HUES64 (cell line): Measurements from ENCODE around the gene CFAP46.
"Not testable (repeated sequence)": the region's sequence is repeated elsewhere in the genome, so short reads cannot be mapped to it uniquely, and the experiment has no call there.

ENCODE experiments used
- H3K27ac ChIP-seq: 2 replicates; pipeline ENCODE4 v1.7.0; 2013; ENCODE audit warnings: low read depth, low read length, inconsistent platforms
- H3K27me3 ChIP-seq: 2 replicates; pipeline ENCODE4 v1.6.1; 2013; ENCODE audit warnings: mild to moderate bottlenecking, low read length; ENCODE audit not compliant: insufficient read depth
- H3K36me3 ChIP-seq: 2 replicates; pipeline ENCODE4 v1.6.1; 2013; ENCODE audit warnings: mild to moderate bottlenecking, low read length; ENCODE audit not compliant: insufficient read depth
- H3K4me1 ChIP-seq: 2 replicates; pipeline ENCODE4 v1.6.1; 2013; ENCODE audit warnings: mild to moderate bottlenecking, low read length, moderate library complexity; ENCODE audit not compliant: insufficient read depth
- H3K4me3 ChIP-seq: 2 replicates; pipeline ENCODE4 v1.5.1; 2013; ENCODE audit warnings: mild to moderate bottlenecking, low read length, moderate library complexity
- H3K9ac ChIP-seq: 2 replicates; pipeline ENCODE4 v1.6.1; 2013; ENCODE audit warnings: mild to moderate bottlenecking, low read depth, low read length
- H3K9me3 ChIP-seq: 2 replicates; pipeline ENCODE4 v1.6.1; 2013; ENCODE audit warnings: low read depth, low read length; ENCODE audit not compliant: insufficient read depth
- WGBS: fragments of 150-250, 120-280 bp; methylation state at CpG from one replicate; pipeline ENCODE4 v1.1.7; 2013; ENCODE audit warnings: missing lambda C conversion rate; 5-methylcytosine and 5-hydroxymethylcytosine counted together

The CFAP46 gene

DNA sequence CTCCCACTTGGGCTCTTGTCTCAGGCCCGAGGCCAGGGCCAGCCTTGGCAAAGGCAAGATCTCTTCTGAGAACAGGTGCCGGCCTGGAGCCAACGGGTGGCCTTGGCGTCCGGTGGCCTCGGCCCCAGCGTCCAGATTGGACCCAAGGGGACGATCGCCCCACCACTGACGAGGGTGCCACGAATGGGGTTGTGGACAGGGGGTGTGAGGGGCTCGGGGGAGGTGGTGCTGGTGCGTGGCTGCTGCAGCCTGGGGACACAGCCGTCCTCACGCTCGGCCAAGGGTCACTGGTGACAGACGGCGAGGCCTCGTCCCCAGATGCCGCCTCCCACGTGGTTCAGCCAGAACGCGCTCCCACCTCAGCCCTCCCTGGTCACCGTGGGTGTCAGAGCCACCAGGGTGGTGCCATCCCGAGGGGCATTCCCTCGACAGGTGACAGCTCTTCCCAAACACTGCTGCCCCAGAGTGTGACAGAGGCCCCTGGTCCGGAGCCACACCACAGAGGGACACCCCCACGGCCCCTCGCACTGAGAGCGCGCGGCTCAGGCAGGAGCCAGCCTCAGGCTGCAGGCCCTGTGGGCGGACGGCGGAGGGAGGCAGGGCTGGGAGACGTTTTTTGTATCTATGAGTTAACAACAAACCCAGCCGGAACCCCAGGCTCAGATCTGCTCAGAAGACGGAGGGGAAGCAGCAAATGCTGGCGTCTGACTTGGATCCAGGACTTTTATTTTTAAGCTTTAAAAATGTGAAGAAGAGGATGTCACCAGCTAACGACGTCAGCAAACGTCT is 18.5 kb upstream of the CFAP46 start:
- Histone ChIP-seq H3K27me3 (no peaks in the 10 kb centered on the region; the same call in 1 of the 2 replicates), H3K4me1 (peaks cover 4% of the 10 kb centered on the region; the same call in 1 of the 2 replicates), H3K9ac (no peak overlapping the region), H3K27ac (no peak overlapping the region), H3K4me3 (no peak overlapping the region), H3K36me3 (no peaks in the 10 kb centered on the region), H3K9me3 (no peaks in the 10 kb centered on the region)
- 92% methylated on average over 42 of the region's 42 CpGs for WGBS

DNA sequence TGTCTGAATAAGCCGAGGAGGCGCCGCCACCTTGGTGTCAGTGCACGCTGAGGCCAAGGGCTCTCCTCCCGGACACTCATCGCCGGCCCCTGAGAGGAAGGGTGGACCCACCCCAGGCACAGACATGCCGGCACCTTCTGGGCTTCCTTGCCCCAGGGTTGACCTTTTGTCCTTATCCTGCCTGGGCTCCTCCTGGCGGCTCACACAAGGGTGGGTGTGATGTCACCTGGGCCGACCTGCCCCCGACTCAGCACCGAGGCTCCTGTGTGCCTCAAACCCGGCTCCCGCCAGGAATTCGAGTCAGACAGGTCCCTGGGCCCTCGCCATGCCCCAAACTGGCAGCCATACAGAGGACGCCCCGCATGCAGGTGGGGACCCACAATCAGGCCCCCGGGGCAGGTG is 17.7 kb upstream of the CFAP46 start:
- Histone ChIP-seq H3K27me3 (no peaks in the 10 kb centered on the region; the same call in 1 of the 2 replicates), H3K27ac (no peak overlapping the region), H3K4me1 (peaks cover 4% of the 10 kb centered on the region; the same call in 1 of the 2 replicates), H3K36me3 (no peaks in the 10 kb centered on the region), H3K4me3 (no peak overlapping the region), H3K9ac (no peak overlapping the region), H3K9me3 (no peaks in the 10 kb centered on the region)
- WGBS, result 90% methylated on average over 19 of the region's 19 CpGs

DNA sequence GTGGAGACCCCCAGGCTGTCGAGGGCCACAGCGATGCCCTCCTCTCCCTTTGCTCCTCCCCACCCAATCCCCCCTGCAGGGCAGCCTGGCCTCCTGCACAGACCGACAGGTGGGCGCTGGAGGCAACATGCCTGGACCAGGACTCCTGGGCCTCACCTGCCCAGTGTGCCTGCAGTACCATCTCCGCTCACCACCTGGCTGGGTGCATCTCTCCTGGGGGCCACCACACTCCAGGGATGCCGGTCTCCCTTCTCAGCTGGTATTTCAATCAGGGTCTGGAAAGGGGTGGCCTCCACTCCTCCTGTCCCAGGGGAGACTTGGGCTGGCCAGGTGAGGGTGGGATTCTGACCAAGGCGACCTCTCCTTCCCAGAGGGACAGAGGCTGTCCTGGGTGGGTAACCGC is 17.2 kb upstream of the CFAP46 start:
- Histone ChIP-seq H3K9me3 (no peaks in the 10 kb centered on the region), H3K27ac (no peak overlapping the region), H3K27me3 (no peaks in the 10 kb centered on the region; the same call in 1 of the 2 replicates), H3K36me3 (no peaks in the 10 kb centered on the region), H3K4me3 (no peak overlapping the region), H3K9ac (no peak overlapping the region), H3K4me1 (peaks cover 4% of the 10 kb centered on the region; the same call in 1 of the 2 replicates)
- WGBS, result 91% methylated on average over 8 of the region's 8 CpGs

DNA sequence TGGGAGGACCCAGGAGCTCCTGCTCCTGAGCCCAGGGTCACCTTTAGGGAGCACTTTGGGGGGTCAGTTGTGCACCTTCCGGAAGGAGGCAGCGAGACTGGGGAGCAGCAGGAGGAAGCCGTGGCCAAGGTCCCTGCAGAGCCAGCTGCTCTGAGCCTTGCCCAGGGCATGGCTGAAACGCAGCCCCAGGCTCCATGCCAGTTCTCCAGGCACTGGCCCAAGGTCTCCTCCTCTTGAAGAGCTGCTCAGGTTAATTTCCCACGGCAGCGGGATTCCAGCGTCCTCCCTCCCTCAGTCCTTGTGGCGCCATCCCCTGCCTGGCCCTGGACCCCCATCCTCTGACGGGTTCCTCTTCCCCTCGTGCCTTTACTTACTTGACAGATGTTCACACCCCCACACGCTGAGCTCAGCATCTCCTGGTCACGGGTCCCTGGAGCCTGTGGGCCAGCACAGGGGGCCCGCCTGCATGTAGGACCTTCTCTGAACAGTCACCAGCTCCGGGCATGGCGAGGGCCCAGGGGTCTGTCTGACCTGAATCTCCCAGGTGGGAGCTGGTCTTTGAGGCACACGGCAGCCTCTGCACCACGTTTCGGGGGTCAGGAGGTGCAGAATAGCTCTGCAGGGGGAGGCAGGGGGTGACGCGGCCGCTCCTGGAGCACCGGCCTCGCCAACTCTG is 16.7 kb upstream of the CFAP46 start:
- Histone ChIP-seq H3K4me3 (no peak overlapping the region), H3K9me3 (no peaks in the 10 kb centered on the region), H3K4me1 (peaks cover 4% of the 10 kb centered on the region; the same call in 1 of the 2 replicates), H3K9ac (no peak overlapping the region), H3K27me3 (no peaks in the 10 kb centered on the region; the same call in 1 of the 2 replicates), H3K36me3 (no peaks in the 10 kb centered on the region), H3K27ac (no peak overlapping the region)
- WGBS, result 91% methylated on average over 23 of the region's 23 CpGs

DNA sequence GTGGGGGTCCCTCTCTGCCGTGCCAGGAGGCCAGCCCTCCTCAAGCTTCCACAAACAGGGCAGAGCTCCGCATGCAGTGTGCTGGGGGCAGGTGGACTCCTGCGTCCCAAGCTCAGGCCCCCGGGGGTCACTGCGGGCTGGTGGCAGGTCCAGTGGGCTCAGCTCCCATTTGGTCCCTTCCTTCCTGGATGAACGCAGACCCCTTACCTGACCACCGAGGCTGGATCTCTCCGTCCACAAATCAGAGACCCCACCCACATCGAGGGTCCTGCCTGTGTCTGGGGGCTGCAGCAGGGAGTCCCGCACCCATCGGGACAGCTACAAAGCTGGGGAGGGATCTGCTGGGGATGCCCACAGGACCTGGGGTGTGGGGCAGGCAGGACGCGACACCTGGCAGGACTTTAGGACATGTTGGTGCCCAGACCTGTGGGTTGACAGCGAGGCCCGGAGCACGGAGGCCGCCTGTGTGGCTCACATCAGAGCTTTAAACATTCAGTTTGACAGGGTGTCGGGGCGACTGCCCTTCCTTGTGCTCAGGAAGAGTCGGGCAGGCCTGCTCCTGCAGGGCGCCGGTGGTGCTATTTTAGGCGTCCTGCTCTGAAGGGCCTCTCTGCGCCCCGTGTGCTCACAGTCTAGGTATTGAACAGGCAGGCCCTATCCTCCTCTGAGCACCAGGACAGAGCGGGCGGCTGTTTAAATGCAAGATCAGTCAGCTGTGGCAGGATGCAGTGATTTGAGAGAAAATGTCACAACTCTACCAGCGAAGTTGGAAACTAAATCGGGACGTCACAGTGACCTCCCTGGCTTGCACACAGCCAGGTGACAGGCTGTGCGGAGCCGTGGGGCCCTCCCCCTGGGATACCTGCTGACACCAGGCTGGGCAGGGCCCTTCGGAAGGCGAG is 15.9 kb upstream of the CFAP46 start:
- no peak overlapping the region for H3K27ac ChIP-seq
- no peaks in the 10 kb centered on the region for H3K36me3 ChIP-seq
- no peaks in the 10 kb centered on the region for H3K9me3 ChIP-seq
- 92% methylated on average over 34 of the region's 34 CpGs for WGBS
- H3K27me3 ChIP-seq, result no peaks in the 10 kb centered on the region; the same call in 1 of the 2 replicates
- no peak overlapping the region for H3K9ac ChIP-seq
- no peak overlapping the region for H3K4me3 ChIP-seq
- peaks cover 4% of the 10 kb centered on the region; the same call in 1 of the 2 replicates for H3K4me1 ChIP-seq

DNA sequence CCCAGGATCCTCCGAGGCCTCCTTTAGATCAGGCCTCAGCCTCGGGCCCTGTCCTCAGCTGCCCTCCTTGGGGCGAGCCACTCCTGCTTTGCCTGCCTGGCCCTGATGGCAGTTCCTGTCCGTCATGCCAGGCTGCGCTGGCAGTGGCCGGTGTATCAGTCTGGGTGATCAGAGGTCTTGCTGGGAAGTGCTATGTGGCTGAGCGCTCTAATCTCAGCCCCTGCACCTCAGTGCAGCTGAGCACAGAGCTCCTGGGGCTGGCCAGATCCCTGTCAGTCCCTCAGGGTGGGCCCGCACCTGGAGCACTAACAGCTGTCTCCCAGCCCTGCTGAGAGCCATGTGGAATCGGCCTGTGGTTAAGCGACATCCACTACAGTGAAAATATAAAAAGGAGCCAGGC is 14.8 kb upstream of the CFAP46 start:
- 94% methylated on average over 10 of the region's 10 CpGs for WGBS
- Histone ChIP-seq H3K36me3 (no peaks in the 10 kb centered on the region), H3K4me1 (peaks cover 4% of the 10 kb centered on the region; the same call in 1 of the 2 replicates), H3K4me3 (no peak overlapping the region), H3K27me3 (no peaks in the 10 kb centered on the region; the same call in 1 of the 2 replicates), H3K27ac (no peak overlapping the region), H3K9ac (no peak overlapping the region), H3K9me3 (no peaks in the 10 kb centered on the region)

DNA sequence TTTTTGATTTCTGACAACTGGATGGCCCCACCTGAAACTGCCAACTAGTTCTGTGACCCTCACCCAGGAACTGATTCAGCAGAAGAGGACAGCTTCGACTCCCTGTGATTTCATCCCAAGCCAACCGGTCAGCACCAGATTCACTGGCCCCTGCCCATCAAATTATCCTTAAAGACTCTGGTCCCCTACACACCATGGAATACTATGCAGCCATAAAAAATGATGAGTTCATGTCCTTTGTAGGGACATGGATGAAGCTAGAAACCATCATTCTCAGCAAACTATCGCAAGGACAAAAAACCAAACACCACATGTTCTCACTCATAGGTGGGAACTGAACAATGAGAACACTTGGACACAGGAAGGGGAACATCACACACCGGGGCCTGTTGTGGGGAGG is 13.9 kb upstream of the CFAP46 start:
- 87% methylated on average over 3 of the region's 4 CpGs for WGBS
- not testable (repeated sequence) for H3K9me3 ChIP-seq, H3K27ac ChIP-seq, H3K9ac ChIP-seq, H3K4me1 ChIP-seq, H3K4me3 ChIP-seq, H3K36me3 ChIP-seq, H3K27me3 ChIP-seq

DNA sequence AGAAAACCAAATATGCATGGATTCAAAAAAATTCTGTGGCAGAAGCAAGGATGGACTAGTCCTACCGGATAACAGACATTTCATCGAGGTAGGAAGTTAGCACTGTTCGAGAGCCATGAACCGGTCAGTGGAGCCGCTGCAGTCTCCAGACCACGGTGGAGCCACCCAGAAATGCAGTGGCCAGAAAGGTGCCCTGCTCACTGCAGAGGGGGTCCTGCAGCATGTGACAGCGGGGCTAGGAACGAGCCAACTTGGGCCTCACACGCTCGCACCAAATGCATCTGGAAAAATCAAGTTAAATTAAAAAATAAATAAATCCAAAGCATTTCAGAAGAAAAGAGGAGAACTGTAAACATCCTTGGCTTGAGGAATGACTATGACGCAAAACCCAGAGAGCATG is 13.1 kb upstream of the CFAP46 start:
- no peak overlapping the region for H3K27ac ChIP-seq
- no peak overlapping the region for H3K4me3 ChIP-seq
- no peaks in the 10 kb centered on the region for H3K27me3 ChIP-seq
- no peaks in the 10 kb centered on the region for H3K36me3 ChIP-seq
- H3K4me1 ChIP-seq, result no peaks in the 10 kb centered on the region
- no peak overlapping the region for H3K9ac ChIP-seq
- 94% methylated on average over 9 of the region's 11 CpGs for WGBS
- H3K9me3 ChIP-seq, result no peaks in the 10 kb centered on the region

DNA sequence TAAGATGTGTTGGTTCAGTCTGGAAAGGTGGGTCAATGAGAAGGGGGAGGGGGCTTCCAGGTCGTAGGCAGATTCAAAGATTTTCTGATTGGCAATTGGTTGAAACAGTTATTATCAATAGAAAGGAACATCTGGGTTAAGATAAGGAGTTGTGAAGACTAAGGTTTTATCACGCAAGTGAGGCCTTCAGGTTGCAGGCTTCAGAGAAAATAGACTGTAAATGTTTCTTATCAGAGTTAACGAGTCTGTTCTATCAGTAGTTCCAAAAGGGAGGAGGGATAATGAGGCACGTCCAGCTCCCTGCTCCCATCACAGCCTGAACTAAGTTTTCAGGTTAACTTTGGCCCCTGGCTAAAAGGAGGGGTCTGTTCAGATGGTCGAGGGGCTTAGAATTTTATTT is 11.1 kb upstream of the CFAP46 start:
- no peak overlapping the region for H3K4me3 ChIP-seq
- 76% methylated on average over 4 of the region's 5 CpGs for WGBS

DNA sequence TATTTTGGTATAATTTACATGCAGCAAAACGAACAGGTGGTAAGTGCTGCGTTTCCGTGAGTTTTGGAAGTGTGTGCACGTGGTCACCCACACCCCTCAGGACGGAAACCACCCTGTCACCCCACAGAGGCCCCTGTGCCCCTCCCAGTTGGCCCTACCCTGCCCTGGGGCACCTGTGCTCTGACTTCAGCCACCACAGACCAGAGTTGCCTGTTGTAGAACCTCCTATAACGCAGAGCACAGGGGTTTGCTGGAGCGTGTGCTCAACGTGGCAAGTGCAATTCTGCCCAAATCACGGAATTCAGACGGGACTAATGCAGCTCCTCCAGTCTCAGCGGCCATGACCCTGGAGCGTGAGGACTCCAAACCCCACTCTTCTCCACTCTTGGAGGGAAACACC is 9.6 kb upstream of the CFAP46 start:
- 92% methylated on average over 12 of the region's 12 CpGs for WGBS
- Histone ChIP-seq H3K9me3 (no peaks in the 10 kb centered on the region), H3K4me3 (no peak overlapping the region), H3K4me1 (no peaks in the 10 kb centered on the region), H3K36me3 (no peaks in the 10 kb centered on the region), H3K9ac (no peak overlapping the region), H3K27ac (no peak overlapping the region), H3K27me3 (no peaks in the 10 kb centered on the region)

More for the DNA sequence above, 11.1 kb upstream of the CFAP46 start:
- Histone ChIP-seq H3K4me1 (no peaks in the 10 kb centered on the region), H3K36me3 (no peaks in the 10 kb centered on the region), H3K9ac (no peak overlapping the region), H3K27ac (no peak overlapping the region), H3K27me3 (no peaks in the 10 kb centered on the region), H3K9me3 (no peaks in the 10 kb centered on the region)

DNA sequence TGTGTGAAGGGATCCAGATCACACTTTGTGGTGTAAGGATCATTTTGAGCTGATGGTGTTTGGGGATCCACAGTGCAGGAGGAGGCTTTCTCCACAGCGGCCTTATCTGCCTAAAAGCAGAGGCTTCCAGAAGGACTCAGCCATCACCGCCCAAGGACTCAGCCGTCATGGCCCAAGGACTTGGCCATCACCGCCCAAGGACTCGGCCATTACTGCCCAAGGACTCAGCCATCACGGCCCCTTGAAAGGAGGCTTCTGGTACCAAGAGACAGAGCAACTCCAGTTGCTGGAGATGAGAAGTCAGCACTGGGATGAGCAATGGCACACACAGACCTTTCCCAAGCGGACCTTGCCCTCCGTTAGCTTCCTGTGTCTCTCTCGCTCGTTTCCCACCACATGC is 6.0 kb upstream of the CFAP46 start:
- Histone ChIP-seq H3K4me3 (no peak overlapping the region), H3K4me1 (no peaks in the 10 kb centered on the region), H3K27me3 (no peaks in the 10 kb centered on the region), H3K36me3 (no peaks in the 10 kb centered on the region), H3K9me3 (no peaks in the 10 kb centered on the region), H3K27ac (no peak overlapping the region), H3K9ac (no peak overlapping the region)
- 85% methylated on average over 10 of the region's 10 CpGs for WGBS
